HCT116 (cell line): ENCODE data around the gene KRI1. TPM values are rescaled to one million over a fixed set of nuclear protein-coding genes. Genes with fewer than 3 reads are reported as not detected.
"Not testable (repeated sequence)": the region's sequence is repeated elsewhere in the genome, so short reads cannot be mapped to it uniquely, and the experiment has no call there.

Experiments
- ATAC-seq: fragments of 200-7000 bp; cut with Tn5 transposase; 2 replicates; pipeline ENCODE4 v1.9.1; 2020; ENCODE audit warnings: mild to moderate bottlenecking, moderate library complexity
- BruUV-seq: library from RNA; stranded (reverse); fragments of 400-500 nt; replicated peaks from 2 replicates; lab custom pipeline; 2021; lab: Mats Ljungman, UMichigan
- CTCF ChIA-PET: fragments of 300-600 bp; sonication (Branson Sonifier 250); formaldehyde crosslinking; loops from one replicate; lab custom pipeline; 2021; ENCODE audit warnings: antibody characterized with exemption; lab: Charles Lee
- POLR2A ChIA-PET: fragments of 300-600, 350-600 bp; sonication (Branson Sonifier 250); formaldehyde crosslinking; loops from one replicate; lab custom pipeline; 2021; ENCODE audit warnings: antibody characterized with exemption; lab: Charles Lee
- RAD21 ChIA-PET, 2 experiments: fragments of 300-600 bp; sonication (Branson Sonifier 250); formaldehyde crosslinking; loops; one replicate each; lab custom pipeline; 2023; ENCODE audit warnings: low total read pairs in 2 of 2; ENCODE audit not compliant: uncharacterized antibody in 2 of 2, unreplicated experiment in 2 of 2, low non-redundant PET in 1 of 2; lab: Charles Lee
- DNase-seq: peaks from one replicate; pipeline ENCODE4 v3.0.0-alpha.2; 2010; ENCODE audit warnings: low read depth, low spot score
- H2AFZ ChIP-seq: fragments of 200-600 bp; shearing (Covaris generic), sonication (generic); 2 replicates; pipeline ENCODE4 v1.6.1; 2017; ENCODE audit warnings: low read depth, mixed run types, mixed read lengths, antibody characterized with exemption, low read length; ENCODE audit not compliant: poor library complexity, severe bottlenecking
- H3K27ac ChIP-seq: 2 replicates; pipeline ENCODE4 v1.5.1; 2012; ENCODE audit warnings: low read depth, low read length
- H3K27me3 ChIP-seq: fragments of 200-600 bp; sonication (generic); 2 replicates; pipeline ENCODE4 v1.6.1; 2016; ENCODE audit warnings: mixed run types, low read length, mixed read lengths; ENCODE audit not compliant: insufficient read depth
- H3K36me3 ChIP-seq, 2 experiments: fragments of 200-500 bp in 1 of 2; fragments of 200-600 bp in 1 of 2; sonication (Bioruptor generic) in 1 of 2; sonication (generic) in 1 of 2; 2 replicates each; pipeline versions ENCODE4 v1.5.1 to v1.6.1; 2014 to 2016; ENCODE audit warnings: low read length in 2 of 2, inconsistent platforms in 1 of 2, mixed read lengths in 1 of 2, mixed run types in 1 of 2; ENCODE audit not compliant: insufficient read depth in 2 of 2, control insufficient read depth in 1 of 2
- H3K4me1 ChIP-seq, 2 experiments: fragments of 200-600 bp in 1 of 2; sonication (generic) in 1 of 2; 2 replicates each; pipeline versions ENCODE4 v1.5.1 to v1.6.1; 2012 to 2017; ENCODE audit warnings: low read length in 2 of 2, inconsistent platforms in 1 of 2, mild to moderate bottlenecking in 1 of 2, mixed read lengths in 1 of 2, mixed run types in 1 of 2, moderate library complexity in 1 of 2; ENCODE audit not compliant: insufficient read depth in 2 of 2, control insufficient read depth in 1 of 2
- H3K4me2 ChIP-seq: fragments of 200-600 bp; sonication (generic); 2 replicates; pipeline ENCODE4 v1.6.1; 2017; ENCODE audit warnings: mixed run types, low read length, mixed read lengths
- H3K4me3 ChIP-seq, 2 experiments: fragments of 200-600 bp in 1 of 2; sonication (generic) in 1 of 2; replicated peaks in 1 of 2; 2 replicates each; pipeline ENCODE4 v1.5.1; 2011 to 2016; ENCODE audit warnings: low read length in 2 of 2, control low read depth in 1 of 2, low read depth in 1 of 2, mild to moderate bottlenecking in 1 of 2, mixed read lengths in 1 of 2, mixed run types in 1 of 2
- H3K79me2 ChIP-seq: fragments of 200-600 bp; sonication (generic); 2 replicates; pipeline ENCODE4 v1.6.1; 2017; ENCODE audit warnings: mild to moderate bottlenecking, mixed run types, low read length, moderate library complexity, mixed read lengths; ENCODE audit not compliant: insufficient read depth
- H3K9ac ChIP-seq: fragments of 200-600 bp; sonication (generic); 2 replicates; pipeline ENCODE4 v1.6.1; 2016; ENCODE audit warnings: low read length, mixed read lengths
- H3K9me2 ChIP-seq: fragments of 200-600 bp; sonication (generic), shearing (Covaris generic); 2 replicates; pipeline ENCODE4 v1.6.1; 2017; ENCODE audit warnings: mixed run types, mild to moderate bottlenecking, moderate library complexity; ENCODE audit not compliant: insufficient read depth
- H3K9me3 ChIP-seq, 2 experiments: fragments of 200-500 bp in 1 of 2; fragments of 200-600 bp in 1 of 2; sonication (Bioruptor generic) in 1 of 2; sonication (generic) in 1 of 2; 2 replicates each; pipeline ENCODE4 v1.6.1; 2014 to 2017; ENCODE audit warnings: low read length in 2 of 2, mixed read lengths in 2 of 2, inconsistent platforms in 1 of 2, low read depth in 1 of 2, mild to moderate bottlenecking in 1 of 2, mixed run types in 1 of 2, moderate library complexity in 1 of 2; ENCODE audit not compliant: control insufficient read depth in 1 of 2, insufficient read depth in 1 of 2
- H4K20me1 ChIP-seq: fragments of 200-600 bp; sonication (generic), shearing (Covaris generic); 2 replicates; pipeline ENCODE4 v1.6.1; 2017; ENCODE audit warnings: mixed run types, mild to moderate bottlenecking, moderate library complexity; ENCODE audit not compliant: insufficient read depth
- ATF3 ChIP-seq: IDR thresholded peaks from 2 replicates; pipeline ENCODE4 v1.6.1; 2012
- CBX3 ChIP-seq: IDR thresholded peaks from 2 replicates; pipeline ENCODE4 v1.6.1; 2012; ENCODE audit warnings: low read depth
- CEBPB ChIP-seq: IDR thresholded peaks from 2 replicates; pipeline ENCODE4 v1.6.1; 2012; ENCODE audit warnings: low read depth
- ELF1 ChIP-seq: IDR thresholded peaks from 2 replicates; pipeline ENCODE4 v1.6.1; 2012; ENCODE audit warnings: low read depth, borderline replicate concordance
- FOSL1 ChIP-seq: IDR thresholded peaks from 2 replicates; pipeline ENCODE4 v1.6.1; 2012; ENCODE audit warnings: low read depth
- SIN3A ChIP-seq: IDR thresholded peaks from 2 replicates; pipeline ENCODE4 v1.6.1; 2012; ENCODE audit warnings: low read depth
- SP1 ChIP-seq: IDR thresholded peaks from 2 replicates; pipeline ENCODE4 v1.6.1; 2012; ENCODE audit warnings: low read depth
- SRF ChIP-seq: IDR thresholded peaks from 2 replicates; pipeline ENCODE4 v1.6.1; 2012; ENCODE audit warnings: low read depth
- TCF7L2 ChIP-seq: IDR thresholded peaks from 2 replicates; pipeline ENCODE4 v1.7.0; 2011; ENCODE audit warnings: borderline replicate concordance, inconsistent platforms; ENCODE audit not compliant: insufficient read depth, insufficient read length; ENCODE audit errors: extremely low read depth
- YY1 ChIP-seq: IDR thresholded peaks from 2 replicates; pipeline ENCODE4 v1.6.1; 2011; ENCODE audit warnings: low read length, low read depth, moderate library complexity, mild to moderate bottlenecking; ENCODE audit not compliant: insufficient replicate concordance; ENCODE audit errors: extremely low read depth
- intact Hi-C: fragments of 100-400 bp; cut with micrococcal nuclease; formaldehyde crosslinking; loops from 2 replicates; pipeline ENCODE4 v1.10.0; 2022
- total RNA-seq: library from RNA; stranded (reverse); gene quantifications from one replicate; pipeline ENCODE4 v1.2.1, GENCODE V29; 2021; ENCODE audit not compliant: unreplicated experiment
- TF ChIP-seq, protein P1 (sequence below), 3 experiments: fragments of 200-600 bp in 1 of 3; sonication (generic) in 1 of 3; IDR thresholded peaks in 2 of 3; conservative IDR thresholded peaks in 1 of 3; 2 replicates each; pipeline ENCODE4 v1.5.1; 2012 to 2017; ENCODE audit warnings: low read depth in 2 of 3, low read length in 2 of 3, antibody characterized with exemption in 1 of 3, borderline replicate concordance in 1 of 3, control low read depth in 1 of 3, mild to moderate bottlenecking in 1 of 3, mixed read lengths in 1 of 3, mixed run types in 1 of 3, moderate library complexity in 1 of 3; ENCODE audit not compliant: insufficient read depth in 1 of 3

The KRI1 gene
- total RNA-seq, 1 experiment from 2014 or later: 44.0 TPM

DNA sequence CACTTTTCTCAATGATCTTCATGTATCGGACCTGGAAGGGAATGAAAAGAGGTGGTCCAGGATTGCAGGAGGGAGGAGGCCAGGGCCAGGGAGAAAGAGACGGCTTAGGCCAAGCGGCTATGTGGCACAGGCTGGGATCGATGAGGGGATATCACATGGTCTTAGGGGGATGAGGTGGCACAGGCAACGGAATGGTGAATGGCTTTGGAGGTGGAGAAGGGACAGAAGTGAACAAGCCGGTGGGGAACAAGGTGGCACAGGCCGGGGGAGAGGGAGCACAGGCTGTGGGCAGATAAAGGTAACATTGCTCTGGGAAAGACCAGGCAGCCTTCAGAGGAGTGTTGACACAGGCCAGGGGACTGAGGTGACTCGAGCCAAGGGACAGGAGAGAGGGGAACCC, 8.7 kb upstream of the KRI1 start:
- no peaks in the 10 kb centered on the region for H4K20me1 ChIP-seq
- H3K4me3 ChIP-seq: no peak overlapping the region
- H3K9me3 ChIP-seq: no peaks in the 10 kb centered on the region
- H3K9me2 ChIP-seq: no peaks in the 10 kb centered on the region
- no peak for DNase-seq
- H3K4me1 ChIP-seq: peaks cover 15 to 37% of the 10 kb centered on the region in 2 experiments
- ChIA-PET POLR2A (no interaction called here), CTCF (interaction anchor here (1.6 kb wide), 1 partner anchor 91 kb away, joined by 6 read pairs; no protein-coding TSS in a partner anchor), RAD21 (no interaction called here)
- TF ChIP-seq CBX3 (no peak), SIN3A (no peak), SP1 (no peak), CEBPB (no peak), YY1 (no peak), FOSL1 (no peak), ELF1 (no peak), TCF7L2 (no peak), SRF (no peak), ATF3 (no peak)
- TF ChIP-seq, protein P1, sequence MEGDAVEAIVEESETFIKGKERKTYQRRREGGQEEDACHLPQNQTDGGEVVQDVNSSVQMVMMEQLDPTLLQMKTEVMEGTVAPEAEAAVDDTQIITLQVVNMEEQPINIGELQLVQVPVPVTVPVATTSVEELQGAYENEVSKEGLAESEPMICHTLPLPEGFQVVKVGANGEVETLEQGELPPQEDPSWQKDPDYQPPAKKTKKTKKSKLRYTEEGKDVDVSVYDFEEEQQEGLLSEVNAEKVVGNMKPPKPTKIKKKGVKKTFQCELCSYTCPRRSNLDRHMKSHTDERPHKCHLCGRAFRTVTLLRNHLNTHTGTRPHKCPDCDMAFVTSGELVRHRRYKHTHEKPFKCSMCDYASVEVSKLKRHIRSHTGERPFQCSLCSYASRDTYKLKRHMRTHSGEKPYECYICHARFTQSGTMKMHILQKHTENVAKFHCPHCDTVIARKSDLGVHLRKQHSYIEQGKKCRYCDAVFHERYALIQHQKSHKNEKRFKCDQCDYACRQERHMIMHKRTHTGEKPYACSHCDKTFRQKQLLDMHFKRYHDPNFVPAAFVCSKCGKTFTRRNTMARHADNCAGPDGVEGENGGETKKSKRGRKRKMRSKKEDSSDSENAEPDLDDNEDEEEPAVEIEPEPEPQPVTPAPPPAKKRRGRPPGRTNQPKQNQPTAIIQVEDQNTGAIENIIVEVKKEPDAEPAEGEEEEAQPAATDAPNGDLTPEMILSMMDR (IDR thresholded peaks at IDR 0.05 in 2 of 3, conservative IDR thresholded peaks at IDR 0.05 in 1 of 3; ENCODE audit: borderline replicate concordance in 1 of 3, insufficient read depth in 1 of 3, low read depth in 2 of 3, low read length in 2 of 3): no peak
- intact Hi-C loops: no loop called here
- no peak overlapping the region for H3K9ac ChIP-seq
- no peak overlapping the region for H3K4me2 ChIP-seq
- H3K27ac ChIP-seq: no peak overlapping the region
- H2AFZ ChIP-seq: no peak overlapping the region
- peaks cover under 1 to 10% of the 10 kb centered on the region in 2 experiments; a peak in 3 of 4 replicates for H3K36me3 ChIP-seq
- H3K79me2 ChIP-seq: no peaks in the 10 kb centered on the region
- no peak for ATAC-seq
- H3K27me3 ChIP-seq: no peaks in the 10 kb centered on the region
- BruUV-seq: no TSS peak

DNA sequence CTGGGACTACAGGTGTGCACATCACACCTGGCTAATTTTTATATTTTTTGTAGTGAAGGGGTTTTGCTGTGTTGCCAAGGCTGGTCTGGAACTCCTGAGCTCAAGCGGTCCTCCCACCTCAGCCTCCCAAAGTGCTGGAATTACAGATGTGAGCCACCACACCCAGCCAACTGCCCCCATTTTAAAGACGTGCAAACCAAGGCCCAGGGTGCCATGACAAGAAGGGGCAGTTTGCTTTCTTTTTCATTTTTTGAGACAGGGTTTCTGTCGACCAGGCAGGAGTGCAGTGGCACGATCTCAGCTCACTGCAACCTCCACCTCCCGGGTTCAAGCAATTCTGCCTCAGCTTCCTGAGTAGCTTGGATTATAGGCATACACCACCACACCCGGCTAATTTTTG, 8.0 kb upstream of the KRI1 start:
- POLR2A ChIA-PET, H3K9me2 ChIP-seq, ATAC-seq, H3K27ac ChIP-seq, H3K9ac ChIP-seq, H3K4me3 ChIP-seq, BruUV-seq, H3K79me2 ChIP-seq, H4K20me1 ChIP-seq, H3K27me3 ChIP-seq, H3K9me3 ChIP-seq, H3K36me3 ChIP-seq, DNase-seq, H2AFZ ChIP-seq, H3K4me2 ChIP-seq: not testable (repeated sequence)
- H3K4me1 ChIP-seq: peaks cover 16 to 41% of the 10 kb centered on the region in 2 experiments
- intact Hi-C loops: loop anchor here (2.0 kb wide), 2 partner anchors 91 to 125 kb away; no protein-coding TSS in a partner anchor
- ChIA-PET CTCF (interaction anchor here (1.1 to 1.6 kb wide), 2 partner anchors 12 to 90 kb away, joined by 3 to 6 read pairs; no protein-coding TSS in a partner anchor), RAD21 (interaction anchor here in 1 of 2 experiments (0.6 kb wide), 1 partner anchor 91 kb away, joined by 5 read pairs; no protein-coding TSS in a partner anchor)
